Peyer's patch (tissue), 4 donors: ENCODE results near the gene RND2. TPM values are rescaled to one million over a fixed set of nuclear protein-coding genes. Genes with fewer than 3 reads are reported as not detected.

ENCODE experiments used
- DNase-seq, 3 donors: peaks; one replicate each; pipeline ENCODE4 v3.0.0-alpha.2; 2017 to 2019
- H3K27ac ChIP-seq, 4 donors: fragments of 200-600 bp; sonication (generic); one replicate each; pipeline ENCODE4 v1.5.1; 2016 to 2019
- H3K27me3 ChIP-seq, 2 donors: fragments of 200-600 bp; sonication (generic); one replicate each; pipeline ENCODE4 v1.5.1; 2019
- H3K36me3 ChIP-seq, 3 donors: fragments of 200-600 bp; sonication (generic); one replicate each; pipeline ENCODE4 v1.5.1; 2016 to 2019
- H3K4me1 ChIP-seq, 4 donors: fragments of 200-600 bp; sonication (generic); one replicate each; pipeline ENCODE4 v1.5.1; 2016 to 2019
- H3K4me3 ChIP-seq, 4 donors: fragments of 200-600 bp; sonication (generic); 1 replicate in 3 of 4; 2 replicates in 1 of 4; pipeline ENCODE4 v1.5.1; 2016 to 2019; ENCODE audit warnings: mild to moderate bottlenecking in 1 of 4
- H3K9me3 ChIP-seq, 4 donors: fragments of 200-600 bp; sonication (generic); one replicate each; pipeline ENCODE4 v1.5.1; 2016 to 2019; ENCODE audit warnings: mild to moderate bottlenecking in 1 of 4
- CTCF ChIP-seq, 6 experiments: fragments of 450-650 bp in 4 of 6; fragments of 200-600 bp in 2 of 6; sonication (generic) in 1 of 6; IDR thresholded peaks; one replicate each; pipeline ENCODE4 v1.5.1; 2017 to 2019; ENCODE audit warnings: antibody characterized with exemption in 6 of 6, mild to moderate bottlenecking in 3 of 6, moderate library complexity in 1 of 6
- POLR2A ChIP-seq, 2 donors: fragments of 450-650 bp; IDR thresholded peaks; one replicate each; pipeline ENCODE4 v1.5.1; 2017; ENCODE audit warnings: antibody characterized with exemption in 2 of 2, mild to moderate bottlenecking in 2 of 2, moderate library complexity in 2 of 2
- total RNA-seq, 4 donors: library from RNA; depleted of rRNA; stranded (reverse); fragments of >200 nt; gene quantifications; one replicate each; pipeline ENCODE4 v1.1.0, GENCODE V29; 2016

RND2 gene
- total RNA-seq, 4 donors from 2014 or later: 0.27 to 1.7 (median 0.32) TPM

GRCh38 chr17:43070257-43070656 is 45.2 kb downstream of the RND2 start:
- TF ChIP-seq CTCF (IDR thresholded peaks at IDR 0.05): no peak
- TF ChIP-seq POLR2A (IDR thresholded peaks at IDR 0.05): no peak
- Histone ChIP-seq H3K4me3 (no peak overlapping the region), H3K36me3 (no peaks in the 10 kb centered on the region)

GRCh38 chr17:43070872-43071271 is 45.8 kb downstream of the RND2 start:
- Histone ChIP-seq H3K27ac (no peak overlapping the region), H3K4me1 (no peaks in the 10 kb centered on the region), H3K36me3 (no peaks in the 10 kb centered on the region), H3K4me3 (no peak overlapping the region), H3K9me3 (no peaks in the 10 kb centered on the region), H3K27me3 (no peaks in the 10 kb centered on the region)
- no peak for TF ChIP-seq POLR2A (IDR thresholded peaks at IDR 0.05)
- no peak for TF ChIP-seq CTCF (IDR thresholded peaks at IDR 0.05)
- no peak for DNase-seq

More at GRCh38 chr17:43070257-43070656, 45.2 kb downstream of the RND2 start:
- Histone ChIP-seq H3K9me3 (no peaks in the 10 kb centered on the region), H3K27me3 (no peaks in the 10 kb centered on the region), H3K4me1 (no peaks in the 10 kb centered on the region), H3K27ac (no peak overlapping the region)
- no peak for DNase-seq

GRCh38 chr17:43074869-43075268 is 49.8 kb downstream of the RND2 start:
- H3K36me3 ChIP-seq: no peaks in the 10 kb centered on the region
- no peak for DNase-seq
- H3K27ac ChIP-seq: no peak overlapping the region
- H3K4me3 ChIP-seq: no peak overlapping the region
- H3K27me3 ChIP-seq: no peaks in the 10 kb centered on the region
- H3K9me3 ChIP-seq: no peaks in the 10 kb centered on the region
- no peaks in the 10 kb centered on the region for H3K4me1 ChIP-seq
- TF ChIP-seq CTCF (IDR thresholded peaks at IDR 0.05): no peak
- TF ChIP-seq POLR2A (IDR thresholded peaks at IDR 0.05): no peak

GRCh38 chr17:43079641-43080302 is 54.7 kb downstream of the RND2 start:
- Histone ChIP-seq H3K4me3 (no peak overlapping the region), H3K4me1 (no peaks in the 10 kb centered on the region), H3K27me3 (no peaks in the 10 kb centered on the region), H3K9me3 (no peaks in the 10 kb centered on the region), H3K27ac (no peak overlapping the region), H3K36me3 (no peaks in the 10 kb centered on the region)
- TF ChIP-seq CTCF (IDR thresholded peaks at IDR 0.05): no peak
- TF ChIP-seq POLR2A (IDR thresholded peaks at IDR 0.05): no peak
- no peak for DNase-seq

Other genes with a start within 250 kb of the RND2 start
- gene WNK4, start 244.6 kb upstream of the RND2 start, total RNA-seq: 10 to 100 TPM in 3 of 4 donors, 1 to 10 TPM in 1; 7.2 to 56.0 (median 28.7) TPM
- gene COA3, start 226.5 kb upstream of the RND2 start, total RNA-seq: 100 to 1,000 TPM in 3 of 4 donors, 10 to 100 TPM in 1; 68.5 to 156 (median 139) TPM
- not detected for gene CNTD1, start 226.4 kb upstream of the RND2 start, total RNA-seq
- 100 to 1,000 TPM in 3 of 4 donors, 10 to 100 TPM in 1; 81.6 to 171 (median 122) TPM for gene BECN1, start 200.9 kb upstream of the RND2 start, total RNA-seq
- gene PSME3, start 191.8 kb upstream of the RND2 start, total RNA-seq: 10 to 100 TPM; 45.6 to 75.9 (median 59.8) TPM
- gene AOC2, start 180.7 kb upstream of the RND2 start, total RNA-seq: 1 to 10 TPM in 2 of 4 donors, under 1 TPM in 1, not detected in 1; 0.70 to 2.3 (median 1.6) TPM
- 10 to 100 TPM in 1 of 4 donors, 1 to 10 TPM in 3; 3.3 to 11.4 (median 7.0) TPM for gene AOC3, start 174.0 kb upstream of the RND2 start, total RNA-seq
- 10 to 100 TPM in 3 of 4 donors, 1 to 10 TPM in 1; 2.5 to 97.8 (median 66.0) TPM for gene G6PC1, start 124.4 kb upstream of the RND2 start, total RNA-seq
- 10 to 100 TPM; 12.6 to 33.5 (median 26.5) TPM for gene AARSD1, start 60.8 kb upstream of the RND2 start, total RNA-seq
- gene PTGES3L, start 45.2 kb upstream of the RND2 start, total RNA-seq: 1 to 10 TPM in 3 of 4 donors, not detected in 1; 1.6 to 6.9 (median 5.5) TPM
- gene RUNDC1, start 44.7 kb upstream of the RND2 start, total RNA-seq: 10 to 100 TPM; 17.2 to 37.3 (median 26.9) TPM
- gene RPL27, start 26.8 kb upstream of the RND2 start, total RNA-seq: 1,000 to 10,000 TPM in 1 of 4 donors, 100 to 1,000 TPM in 3; 331 to 1,066 (median 442) TPM
- gene IFI35, start 18.4 kb upstream of the RND2 start, total RNA-seq: 10 to 100 TPM; 60.1 to 85.8 (median 73.4) TPM
- 10 to 100 TPM; 52.8 to 97.8 (median 71.5) TPM for gene VAT1, start 2.8 kb upstream of the RND2 start, total RNA-seq
- 10 to 100 TPM in 3 of 4 donors, 1 to 10 TPM in 1; 9.0 to 38.0 (median 14.2) TPM for gene BRCA1, start 100.1 kb downstream of the RND2 start, total RNA-seq
- 100 to 1,000 TPM; 102 to 139 (median 127) TPM for gene NBR1, start 146.0 kb downstream of the RND2 start, total RNA-seq
- gene TMEM106A, start 186.6 kb downstream of the RND2 start, total RNA-seq: 10 to 100 TPM in 3 of 4 donors, 1 to 10 TPM in 1; 7.1 to 54.5 (median 15.3) TPM
- gene CCDC200, start 203.4 kb downstream of the RND2 start, total RNA-seq: 1 to 10 TPM in 1 of 4 donors, not detected in 3; 1.5 TPM
- gene RNU2-1, start 208.7 kb downstream of the RND2 start, total RNA-seq: not detected